Osteoblast (primary cell): Measurements from ENCODE around the gene KLK4. TPM values are rescaled to one million over a fixed set of nuclear protein-coding genes. Genes with fewer than 3 reads are reported as not detected.

Experiments
- DNase-seq: peaks from one replicate; pipeline ENCODE4 v3.0.0; 2011; ENCODE audit warnings: low spot score, mixed read lengths; ENCODE audit not compliant: insufficient read length; ENCODE audit errors: missing footprints
- H2AFZ ChIP-seq: 2 replicates; pipeline ENCODE4 v1.6.0; 2011; ENCODE audit warnings: mild to moderate bottlenecking, low read length
- H3K27ac ChIP-seq: 2 replicates; pipeline ENCODE4 v1.5.1; 2011; ENCODE audit warnings: mild to moderate bottlenecking, low read depth, low read length, moderate library complexity
- H3K27me3 ChIP-seq: 2 replicates; pipeline ENCODE4 v1.6.0; 2012; ENCODE audit warnings: mild to moderate bottlenecking, control low read depth, inconsistent platforms, low read length, moderate library complexity; ENCODE audit not compliant: insufficient read depth
- H3K36me3 ChIP-seq: 2 replicates; pipeline ENCODE4 v1.5.1; 2011; ENCODE audit warnings: mild to moderate bottlenecking, low read length, control low read depth, moderate library complexity; ENCODE audit not compliant: insufficient read depth
- H3K4me1 ChIP-seq: 2 replicates; pipeline ENCODE4 v1.5.1; 2011; ENCODE audit warnings: mild to moderate bottlenecking, low read length, control low read depth, moderate library complexity; ENCODE audit not compliant: insufficient read depth
- H3K4me2 ChIP-seq: 2 replicates; pipeline ENCODE4 v1.6.0; 2011; ENCODE audit warnings: mild to moderate bottlenecking, low read length; ENCODE audit not compliant: insufficient read depth
- H3K4me3 ChIP-seq: fragments of 200-600 bp; sonication (generic); 3 replicates; pipeline ENCODE4 v1.5.1; 2012; ENCODE audit warnings: mild to moderate bottlenecking, low read length, inconsistent platforms; ENCODE audit not compliant: insufficient read depth
- H3K79me2 ChIP-seq: 2 replicates; pipeline ENCODE4 v1.6.0; 2012; ENCODE audit warnings: mild to moderate bottlenecking, low read length, control low read depth, inconsistent platforms; ENCODE audit not compliant: insufficient read depth
- H3K9me3 ChIP-seq: 2 replicates; pipeline ENCODE4 v1.5.1; 2011; ENCODE audit warnings: low read depth, low read length, control low read depth
- H4K20me1 ChIP-seq: 2 replicates; pipeline ENCODE4 v1.6.0; 2012; ENCODE audit warnings: mild to moderate bottlenecking, low read length, control low read depth; ENCODE audit not compliant: insufficient read depth
- total RNA-seq: library from RNA; depleted of rRNA; stranded (reverse); fragments of >200 nt; gene quantifications from 2 replicates; pipeline ENCODE4 v1.2.3, GENCODE V29; 2012
- TF ChIP-seq, protein P1 (sequence below): IDR thresholded peaks from 2 replicates; pipeline ENCODE4 v1.5.1; 2011; ENCODE audit warnings: mild to moderate bottlenecking, low read depth, low read length, moderate library complexity; ENCODE audit errors: extremely low read depth

The KLK4 gene
- total RNA-seq, 1 donor, result not detected

GRCh38 chr19:50908336-50908735 lies 2.9 kb downstream of the KLK4 start:
- Histone ChIP-seq H3K36me3 (no peaks in the 10 kb centered on the region), H3K4me2 (no peak overlapping the region), H3K4me1 (no peaks in the 10 kb centered on the region), H4K20me1 (no peaks in the 10 kb centered on the region), H2AFZ (no peak overlapping the region), H3K79me2 (no peaks in the 10 kb centered on the region), H3K27me3 (peaks cover 43% of the 10 kb centered on the region), H3K27ac (no peak overlapping the region), H3K9me3 (no peaks in the 10 kb centered on the region), H3K4me3 (no peak overlapping the region)
- TF ChIP-seq, protein P1, sequence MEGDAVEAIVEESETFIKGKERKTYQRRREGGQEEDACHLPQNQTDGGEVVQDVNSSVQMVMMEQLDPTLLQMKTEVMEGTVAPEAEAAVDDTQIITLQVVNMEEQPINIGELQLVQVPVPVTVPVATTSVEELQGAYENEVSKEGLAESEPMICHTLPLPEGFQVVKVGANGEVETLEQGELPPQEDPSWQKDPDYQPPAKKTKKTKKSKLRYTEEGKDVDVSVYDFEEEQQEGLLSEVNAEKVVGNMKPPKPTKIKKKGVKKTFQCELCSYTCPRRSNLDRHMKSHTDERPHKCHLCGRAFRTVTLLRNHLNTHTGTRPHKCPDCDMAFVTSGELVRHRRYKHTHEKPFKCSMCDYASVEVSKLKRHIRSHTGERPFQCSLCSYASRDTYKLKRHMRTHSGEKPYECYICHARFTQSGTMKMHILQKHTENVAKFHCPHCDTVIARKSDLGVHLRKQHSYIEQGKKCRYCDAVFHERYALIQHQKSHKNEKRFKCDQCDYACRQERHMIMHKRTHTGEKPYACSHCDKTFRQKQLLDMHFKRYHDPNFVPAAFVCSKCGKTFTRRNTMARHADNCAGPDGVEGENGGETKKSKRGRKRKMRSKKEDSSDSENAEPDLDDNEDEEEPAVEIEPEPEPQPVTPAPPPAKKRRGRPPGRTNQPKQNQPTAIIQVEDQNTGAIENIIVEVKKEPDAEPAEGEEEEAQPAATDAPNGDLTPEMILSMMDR, result no peak
- DNase-seq, result no peak

GRCh38 chr19:50906217-50906616 lies 5.0 kb downstream of the KLK4 start:
- no peak overlapping the region for H3K4me2 ChIP-seq
- no peaks in the 10 kb centered on the region for H4K20me1 ChIP-seq
- no peaks in the 10 kb centered on the region for H3K79me2 ChIP-seq
- DNase-seq, result peak; percentile 91
- no peaks in the 10 kb centered on the region for H3K4me1 ChIP-seq
- peaks cover 30% of the 10 kb centered on the region for H3K27me3 ChIP-seq
- no peak overlapping the region for H3K27ac ChIP-seq
- TF ChIP-seq, protein P1, result peak; percentile 48
- no peaks in the 10 kb centered on the region for H3K36me3 ChIP-seq
- no peak overlapping the region for H2AFZ ChIP-seq
- H3K9me3 ChIP-seq, result no peaks in the 10 kb centered on the region
- H3K4me3 ChIP-seq, result no peak overlapping the region

DNA sequence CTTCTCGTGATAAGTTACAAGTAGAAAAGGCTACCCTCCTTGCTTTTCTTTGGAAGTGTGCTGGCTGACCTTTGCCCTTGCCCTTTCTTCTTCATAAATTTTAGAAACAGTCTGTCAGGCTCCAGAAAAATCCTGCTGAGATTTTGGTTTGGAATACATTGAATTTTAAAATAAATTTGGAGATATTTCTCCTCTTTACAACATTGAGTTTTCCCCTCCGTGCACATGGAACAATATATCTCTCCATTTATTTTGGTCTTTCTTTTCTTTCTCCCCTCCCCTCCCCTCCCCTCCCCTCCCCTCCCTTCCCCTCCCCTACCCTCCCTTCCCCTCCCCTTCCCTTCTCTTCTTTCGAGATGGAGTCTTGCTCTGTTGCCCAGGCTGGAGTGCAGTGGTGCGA lies 8.6 kb downstream of the KLK4 start:
- DNase-seq, result no peak
- H3K27me3 ChIP-seq, result peaks cover 3% of the 10 kb centered on the region
- TF ChIP-seq, protein P1, result no peak

DNA sequence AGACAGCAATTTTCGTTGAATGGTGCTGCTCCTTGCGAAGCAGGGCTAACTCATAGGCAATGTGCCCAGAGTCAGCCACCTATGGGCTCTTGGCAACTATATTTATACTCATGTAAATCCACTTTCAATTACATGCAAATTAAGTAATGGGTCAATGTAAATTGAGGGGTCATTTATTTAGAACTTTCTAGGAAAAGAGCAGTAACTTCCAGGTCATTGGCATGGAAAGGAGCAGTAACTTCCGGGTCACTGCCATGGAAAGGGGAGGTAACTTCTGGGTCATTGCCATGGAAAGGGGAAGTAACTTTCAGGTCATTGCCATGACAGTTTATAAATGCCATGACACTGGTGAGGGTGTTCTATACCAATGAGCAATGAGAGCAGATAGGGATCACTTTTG lies 11.6 kb downstream of the KLK4 start:
- Histone ChIP-seq H3K36me3 (no peaks in the 10 kb centered on the region), H2AFZ (no peak overlapping the region), H3K4me2 (no peak overlapping the region), H3K27ac (no peak overlapping the region), H3K4me1 (no peaks in the 10 kb centered on the region), H3K4me3 (no peak overlapping the region), H3K9me3 (no peaks in the 10 kb centered on the region), H3K27me3 (no peaks in the 10 kb centered on the region), H3K79me2 (no peaks in the 10 kb centered on the region), H4K20me1 (no peaks in the 10 kb centered on the region)
- DNase-seq, result no peak
- TF ChIP-seq, protein P1, result no peak

More for the DNA sequence above, 8.6 kb downstream of the KLK4 start:
- Histone ChIP-seq H3K9me3 (no peaks in the 10 kb centered on the region), H3K4me1 (no peaks in the 10 kb centered on the region), H2AFZ (no peak overlapping the region), H3K4me2 (no peak overlapping the region), H3K36me3 (no peaks in the 10 kb centered on the region), H3K79me2 (no peaks in the 10 kb centered on the region), H3K27ac (no peak overlapping the region), H3K4me3 (no peak overlapping the region), H4K20me1 (no peaks in the 10 kb centered on the region)
